HS-27A (cell line): Measurements from ENCODE around the gene RAB28.

Source experiments
- DNase-seq: peaks from one replicate; pipeline ENCODE4 v3.0.0-alpha.2; 2012; ENCODE audit warnings: low read depth, missing footprints

The RAB28 gene

DNA sequence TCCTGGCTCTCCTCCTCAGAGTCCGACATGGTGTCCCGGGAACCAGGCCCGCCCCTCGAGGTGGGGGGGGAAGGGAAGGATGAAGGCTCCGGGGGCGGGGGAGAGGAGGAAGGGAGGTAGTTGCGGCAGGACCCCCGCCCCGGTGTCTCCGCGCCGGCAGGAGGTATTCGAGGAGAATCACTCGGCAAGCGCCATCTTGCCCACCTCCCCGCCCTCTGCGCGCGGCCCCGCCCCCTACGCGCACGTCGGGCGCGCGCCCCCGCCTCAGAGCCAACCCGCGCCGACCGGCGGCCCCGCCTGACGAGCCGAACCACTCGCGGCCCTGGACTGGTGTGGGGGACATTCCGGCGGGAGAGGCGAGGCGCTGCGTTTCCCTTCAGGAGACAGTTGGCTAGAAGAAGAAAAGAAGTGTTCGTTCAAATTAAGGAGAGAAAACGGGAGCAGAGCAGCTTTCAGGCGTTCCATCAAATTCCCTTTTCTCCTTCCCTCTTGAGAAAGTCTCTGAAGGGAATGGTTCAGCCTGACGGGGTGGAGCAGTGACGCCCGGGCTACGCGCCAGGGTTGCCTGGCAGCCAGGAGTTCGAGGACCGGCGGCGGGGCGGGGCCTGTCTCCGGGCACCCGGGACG lies at the start of gene RAB28:
Gene RAB28, minus strand, starts transcription at position 219 of the 627 bp plus-strand sequence.
- peak; percentile 84 for DNase-seq

- no peak for DNase-seq
Observed at GRCh38 chr4:13531625-13531998, 47.5 kb upstream of the RAB28 start.

GRCh38 chr4:13530823-13531624 lies 46.9 kb upstream of the RAB28 start:
- DNase-seq: no peak

DNA sequence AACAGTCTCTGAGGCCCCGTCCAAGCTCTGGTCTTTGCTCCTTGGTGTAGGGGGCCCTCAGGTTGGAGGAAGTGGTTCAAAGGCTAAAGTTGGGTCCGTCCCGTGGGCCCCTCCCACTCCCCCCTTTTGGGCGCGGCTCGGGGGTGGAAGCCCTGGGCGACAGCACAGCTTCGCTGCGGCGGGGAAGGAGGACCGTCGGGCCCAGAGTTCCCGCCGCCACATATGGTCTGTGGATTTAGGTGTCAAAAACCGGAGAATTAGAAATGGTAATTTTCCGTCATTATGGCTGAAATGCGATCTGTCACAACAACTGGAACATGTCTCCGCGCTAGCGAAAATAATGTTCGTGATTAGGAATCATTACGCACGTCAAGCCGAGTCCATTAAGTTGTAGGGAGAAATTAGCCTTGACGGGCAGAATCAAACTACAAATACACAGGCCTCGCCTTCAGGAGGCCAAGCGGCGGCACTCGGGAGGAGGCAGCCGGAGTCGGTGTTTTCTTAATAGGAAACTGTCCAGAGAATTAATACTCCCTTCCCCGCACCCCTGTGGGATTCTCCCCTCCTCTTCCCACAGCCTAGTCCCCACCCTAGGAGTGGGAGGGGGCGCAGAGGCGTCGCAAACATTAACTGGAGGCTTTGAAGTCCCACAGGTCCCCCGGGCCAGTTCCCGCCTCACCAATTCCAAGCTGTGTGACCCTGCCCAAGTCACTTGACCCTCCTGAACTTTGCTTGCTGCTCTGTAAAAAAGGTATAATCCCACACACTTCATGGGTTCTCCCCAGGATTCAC lies 45.2 kb upstream of the RAB28 start:
- DNase-seq: no peak

DNA sequence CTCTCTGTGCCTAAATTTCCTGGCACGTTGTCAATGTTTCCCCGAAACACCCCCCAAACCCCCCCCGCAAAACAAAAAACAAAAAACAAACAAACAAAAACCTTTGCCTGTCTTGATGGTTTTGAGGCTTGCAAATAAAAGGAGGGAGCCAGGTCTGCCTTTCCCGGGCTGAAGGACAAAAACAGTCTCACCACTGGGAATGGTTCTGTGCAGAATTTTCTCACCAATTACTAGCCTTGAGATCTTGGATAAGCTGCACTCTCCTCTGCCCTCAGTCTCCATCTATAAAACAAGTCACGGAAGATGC lies 44.6 kb upstream of the RAB28 start:
- DNase-seq: no peak

- no peak for DNase-seq
Observed at GRCh38 chr4:13527981-13528820, 44.1 kb upstream of the RAB28 start.

GRCh38 chr4:13527192-13527980 lies 43.2 kb upstream of the RAB28 start:
- no peak for DNase-seq

- DNase-seq: no peak
Observed at GRCh38 chr4:13526658-13527057, 42.5 kb upstream of the RAB28 start.

DNA sequence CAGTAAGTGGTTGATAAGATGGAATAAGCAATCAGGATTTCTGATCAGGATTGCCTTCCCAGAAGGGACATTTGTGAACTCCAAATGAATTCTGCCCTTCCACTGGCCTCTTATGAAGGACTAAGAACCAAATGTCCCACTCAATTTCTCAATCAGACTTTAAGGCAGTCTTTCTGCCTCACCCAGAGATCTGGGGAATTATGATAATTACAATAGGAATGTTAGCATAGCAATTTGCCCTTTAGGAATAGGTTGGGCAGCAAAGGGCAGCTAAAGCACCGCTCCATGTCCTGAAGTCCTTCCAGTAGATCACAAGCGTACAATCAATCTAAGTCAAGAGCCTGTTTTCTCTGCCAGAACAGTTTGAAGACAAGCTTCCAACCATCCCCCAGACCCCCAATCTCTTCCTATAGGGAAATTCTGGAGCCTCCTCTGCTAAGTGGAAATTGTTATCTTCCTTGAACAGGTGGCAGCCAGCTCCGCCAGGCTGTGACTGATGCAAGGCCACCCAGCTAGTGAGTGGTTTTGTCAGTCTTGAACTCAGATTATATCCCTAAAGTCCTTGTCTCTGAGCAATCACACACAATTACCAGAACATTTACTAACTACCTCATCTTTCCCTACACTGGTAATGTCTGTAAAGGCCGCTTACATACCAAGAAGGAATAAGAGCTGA lies 41.6 kb upstream of the RAB28 start:
- DNase-seq: no peak

DNA sequence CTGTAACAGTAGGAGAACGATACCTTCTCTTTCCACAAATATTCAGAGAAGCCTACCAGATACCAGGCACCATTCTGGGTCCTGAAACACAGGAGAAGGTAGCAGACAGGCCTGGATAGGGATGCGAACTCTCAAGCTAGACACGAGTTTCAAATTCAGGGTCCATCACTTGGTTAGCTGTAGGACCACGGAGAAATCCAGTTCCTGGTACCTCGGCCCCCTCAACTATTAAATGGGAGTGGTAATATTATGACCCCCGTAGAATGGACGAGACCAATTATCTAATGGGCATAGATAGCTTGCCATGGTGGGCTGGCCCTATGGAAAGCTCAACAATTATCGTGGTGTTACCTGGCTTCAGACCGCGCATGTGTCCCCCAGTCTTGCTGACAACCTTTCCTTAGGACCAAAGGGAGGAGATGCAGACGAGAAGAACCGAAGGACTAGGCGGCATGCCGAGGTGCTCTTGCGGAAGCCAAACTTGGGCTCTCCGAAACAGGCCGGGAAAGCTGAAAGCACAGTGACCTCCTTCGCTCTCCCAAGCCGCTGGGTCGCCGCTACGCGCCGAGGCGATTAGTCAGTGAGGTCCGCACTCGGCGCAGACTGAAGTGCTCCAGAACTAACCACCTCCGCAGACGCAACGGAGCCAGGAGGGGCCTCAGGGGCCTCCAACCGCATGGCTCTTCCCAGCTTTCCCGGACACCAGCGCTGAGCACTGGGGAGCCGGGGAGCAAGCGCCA lies 40.5 kb upstream of the RAB28 start:
- DNase-seq: no peak

DNA sequence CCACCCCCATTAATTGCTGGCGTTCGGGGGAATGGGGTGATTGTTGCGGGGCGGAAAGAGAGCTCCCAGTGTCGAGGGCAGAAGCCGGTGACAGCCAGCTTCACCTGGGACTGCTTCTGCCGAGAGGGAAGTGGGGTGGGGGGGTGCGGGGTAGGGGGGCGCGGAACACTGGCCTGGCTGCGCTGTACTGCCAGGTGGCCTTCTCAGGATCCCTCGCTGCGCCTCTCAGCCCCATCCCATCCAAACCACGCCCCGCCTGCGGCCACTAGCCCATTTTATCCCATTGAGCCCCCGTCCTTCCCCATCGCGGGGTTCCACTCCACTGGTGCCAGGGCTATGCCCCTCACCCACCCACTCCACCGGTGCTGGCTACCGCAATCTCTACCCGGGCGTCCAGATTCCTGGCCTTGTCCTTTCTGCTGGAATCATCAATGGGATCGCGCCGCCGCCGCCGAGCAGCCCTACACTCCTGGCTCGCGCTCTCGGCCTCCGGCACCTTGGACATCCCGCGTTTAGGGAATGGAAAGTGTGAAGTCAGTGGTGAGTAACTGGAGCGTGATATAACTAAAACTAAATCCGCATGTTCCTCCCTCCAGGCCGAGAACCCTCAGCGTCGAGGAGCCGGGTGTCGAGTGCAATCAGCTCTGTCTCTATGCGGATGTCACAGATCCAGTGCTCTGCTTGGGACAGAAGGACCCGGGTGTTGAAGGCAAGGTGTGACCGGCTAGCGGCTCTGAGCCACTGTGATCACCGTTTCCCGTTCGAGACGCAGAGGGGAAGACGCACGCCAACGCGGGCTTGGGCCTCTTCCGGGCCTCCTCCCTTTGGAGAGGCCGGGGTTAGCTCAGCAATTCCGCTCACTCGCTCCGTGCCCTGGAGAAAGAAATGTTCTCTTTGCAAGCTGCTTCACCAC lies 39.7 kb upstream of the RAB28 start:
- DNase-seq: no peak

DNA sequence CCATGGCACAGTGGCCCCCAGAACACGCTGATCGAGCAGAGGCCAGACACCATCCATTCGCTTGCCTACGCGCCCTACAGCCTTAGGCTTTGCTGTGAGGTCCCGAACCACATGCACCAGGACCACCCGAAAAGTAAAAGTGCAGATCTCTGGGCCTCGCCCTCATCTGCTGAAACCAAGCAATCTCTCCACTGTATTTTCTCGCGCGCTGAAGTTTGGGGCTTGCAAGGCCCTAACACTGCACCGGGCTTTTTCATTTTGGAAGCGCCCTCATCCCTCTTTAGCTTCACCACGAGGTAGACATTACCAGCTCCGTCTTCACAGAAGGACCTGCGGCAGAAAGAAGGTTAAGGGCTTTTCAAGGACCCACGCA lies 39.0 kb upstream of the RAB28 start:
- no peak for DNase-seq

GRCh38 chr4:13522282-13523104 lies 38.4 kb upstream of the RAB28 start:
- no peak for DNase-seq

DNA sequence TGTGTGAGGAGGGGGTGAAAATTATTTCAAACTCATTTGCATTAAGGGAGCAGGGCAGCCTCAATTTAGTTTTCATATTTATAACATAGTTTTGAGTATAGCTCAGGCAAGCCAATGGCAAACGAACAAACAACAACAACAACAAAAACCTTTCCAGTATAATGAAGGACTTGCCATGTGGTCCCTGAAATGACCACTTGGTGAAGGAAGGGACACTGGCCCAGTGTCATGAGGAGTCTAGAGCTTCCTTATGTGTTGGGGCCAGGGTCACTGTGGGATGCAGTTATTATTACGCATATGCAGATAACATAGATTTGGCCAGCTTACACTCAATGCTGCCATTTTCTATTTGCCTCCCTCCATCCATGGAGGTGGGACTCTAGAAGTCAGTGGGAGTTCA lies 36.9 kb upstream of the RAB28 start:
- DNase-seq: no peak

GRCh38 chr4:13516315-13516860 lies 32.2 kb upstream of the RAB28 start:
- no peak for DNase-seq

DNA sequence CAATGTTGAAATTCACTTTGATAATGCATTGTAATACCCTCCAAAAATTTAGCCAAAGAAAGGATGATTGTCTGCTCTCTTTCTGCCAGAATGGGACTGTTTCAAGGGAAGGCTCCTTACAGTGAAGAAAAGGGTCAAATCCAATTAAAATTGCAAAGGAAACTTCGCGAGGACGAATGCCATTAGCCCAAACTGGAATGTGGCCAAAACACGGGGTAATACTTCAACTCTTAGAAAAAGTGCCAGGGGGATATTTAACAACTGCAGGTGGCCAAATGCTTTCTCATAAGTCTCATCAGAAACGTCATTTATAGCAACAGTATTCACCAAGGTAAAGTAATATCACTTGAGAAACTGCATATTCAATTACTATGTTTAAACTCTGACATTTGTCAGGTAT lies 31.1 kb upstream of the RAB28 start:
- no peak for DNase-seq

DNA sequence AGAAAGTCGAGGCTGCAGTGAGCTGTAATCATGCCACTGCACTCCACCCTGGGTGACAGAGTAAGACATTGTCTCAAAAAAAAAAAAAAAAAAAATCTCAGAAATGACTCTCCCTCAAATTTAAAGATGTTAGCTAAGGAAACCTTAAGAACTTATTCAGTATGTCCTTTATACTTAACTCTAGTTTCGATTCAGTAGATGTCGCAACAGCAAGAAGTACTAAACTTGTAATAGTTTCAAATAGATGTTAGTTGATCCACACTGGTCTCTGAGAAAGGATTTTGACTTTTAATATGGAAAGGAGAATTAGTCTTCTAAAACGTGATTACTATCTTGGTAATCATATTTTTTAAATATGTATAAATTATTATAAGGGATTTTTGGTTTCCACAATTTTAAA lies 30.6 kb upstream of the RAB28 start:
- no peak for DNase-seq

GRCh38 chr4:13511101-13511500 lies 27.0 kb upstream of the RAB28 start:
- no peak for DNase-seq
